ENCODE data around the gene FILIP1. TPM values are rescaled to one million over a fixed set of nuclear protein-coding genes. Genes with fewer than 3 reads are reported as not detected.

Gene FILIP1
- total and polyA plus RNA-seq, 2 of the 4 experiments (the other 2 are of a cell fraction) = under 0.01 to 0.03 TPM

- no peaks in the 10 kb centered on the region for H4K20me1 ChIP-seq (ENCODE audit: insufficient read depth, low read length)
- H4K8ac ChIP-seq (ENCODE audit: low read depth in 2 of 2, low read length in 2 of 2) = no peak overlapping the region
- no peak overlapping the region for H3K14ac ChIP-seq (replicated peaks; ENCODE audit: low read depth, low read length)
- no peak overlapping the region for H4K5ac ChIP-seq (ENCODE audit: low read depth, low read length)
- TF ChIP-seq RCOR1 (IDR thresholded peaks at IDR 0.05; ENCODE audit: insufficient replicate concordance, low read length) (no peak), USF2 (IDR thresholded peaks at IDR 0.05; ENCODE audit: low read depth, low read length) (no peak), NFE2L2 (IDR thresholded peaks at IDR 0.05; ENCODE audit: low read depth, low read length) (no peak)
- no peak overlapping the region for H2BK5ac ChIP-seq (ENCODE audit: low read depth, low read length, poor library complexity, severe bottlenecking)
- H3K23ac ChIP-seq (ENCODE audit: low read depth, low read length) = no peak overlapping the region
- no peak overlapping the region for H2AFZ ChIP-seq (replicated peaks; ENCODE audit: low read length, poor library complexity)
- no peaks in the 10 kb centered on the region for H3K27me3 ChIP-seq (ENCODE audit: control insufficient read depth, insufficient read depth, low read length)
- H2BK20ac ChIP-seq (ENCODE audit: low read depth, low read length) = no peak overlapping the region
- H4K91ac ChIP-seq (ENCODE audit: insufficient read depth, low read depth, low read length) = no peak overlapping the region
- no peak overlapping the region for H2BK120ac ChIP-seq (ENCODE audit: low read depth, low read length)
- no peak overlapping the region for H3K4ac ChIP-seq (ENCODE audit: low read depth, low read length)
- POLR2A ChIA-PET (ENCODE audit: unreplicated experiment) = no interaction called here
- no peak for ATAC-seq (ENCODE audit: low read depth)
- H3K79me1 ChIP-seq (ENCODE audit: low read depth in 1 of 2, low read length in 2 of 2) = no peaks in the 10 kb centered on the region
- no peak overlapping the region for H2AK9ac ChIP-seq (replicated peaks; ENCODE audit: low read depth, low read length, poor library complexity)
- intact Hi-C loops (cut with micrococcal nuclease) (no loop called here), in situ Hi-C loops (cut with MboI; ENCODE audit: low sequenced_read_pairs) (no loop called here), dilution Hi-C loops (cut with HindIII; ENCODE audit: low sequenced_read_pairs, unreplicated experiment) (no loop called here)
- H3K9me3 ChIP-seq (ENCODE audit: control insufficient read depth, insufficient read depth, low read length) = no peaks in the 10 kb centered on the region
- H3K4me3 ChIP-seq (ENCODE audit: insufficient read depth, low read depth, low read length) = no peak overlapping the region
- no peak for DNase-seq
- BruUV-seq (replicated peaks) = no TSS peak
- H3K9ac ChIP-seq (ENCODE audit: low read depth, low read length) = no peak overlapping the region
- H2AK5ac ChIP-seq (ENCODE audit: low read depth, low read length) = no peak overlapping the region
- CTCF ChIA-PET = interaction anchor here (1.2 kb wide), 1 partner anchor 11 kb away, joined by 3 read pairs; no protein-coding TSS in a partner anchor
- no peak overlapping the region; the same call in 2 of the 3 replicates for H2BK15ac ChIP-seq (ENCODE audit: low read depth, low read length)
- no peak overlapping the region for H3K56ac ChIP-seq (ENCODE audit: extremely low read depth, insufficient read depth, low read length)
- H3K36me3 ChIP-seq (ENCODE audit: control insufficient read depth, insufficient read depth, low read length) = no peaks in the 10 kb centered on the region
- no peaks in the 10 kb centered on the region for H3K9me1 ChIP-seq (ENCODE audit: insufficient read depth, low read length)
- H3K27ac ChIP-seq (ENCODE audit: insufficient read depth, low read length) = no peak overlapping the region
- no CpG with 5 or more reads among the region's 4 CpGs for WGBS, 2 experiments (ENCODE audit: extremely low coverage in 2 of 2, insufficient read length in 1 of 2)
- no peak overlapping the region for H3K18ac ChIP-seq (ENCODE audit: low read depth, low read length)
- H3K4me1 ChIP-seq (ENCODE audit: control insufficient read depth, insufficient read depth, low read length) = no peaks in the 10 kb centered on the region
- no peak overlapping the region for H3K4me2 ChIP-seq (ENCODE audit: low read depth, low read length)
Measured at GRCh38 chr6:75494290-75494689, 690 bp upstream of the FILIP1 start.

Data from IMR-90 (cell line).